ENCODE measurements around the gene CRYL1. TPM values are rescaled to one million over a fixed set of nuclear protein-coding genes. Genes with fewer than 3 reads are reported as not detected.

Gene CRYL1
- total RNA-seq, 2 experiments from 2014 or later, result 7.2 to 7.3 TPM

- POLR2A ChIA-PET, result no interaction called here
- CTCF ChIA-PET, result interaction anchor here (1.8 kb wide), 1 partner anchor 9 kb away, joined by 4 read pairs; no protein-coding TSS in a partner anchor
These were observed 93.8 kb downstream of the CRYL1 start for GRCh38 chr13:20431687-20432384.

GRCh38 chr13:20431080-20431479, 94.6 kb downstream of the CRYL1 start:
- POLR2A ChIA-PET, result no interaction called here
- CTCF ChIA-PET, result interaction anchor here (1.8 kb wide), 1 partner anchor 10 kb away, joined by 4 read pairs; no protein-coding TSS in a partner anchor

- POLR2A ChIA-PET, result no interaction called here
- CTCF ChIA-PET, result no interaction called here
These were observed 95.4 kb downstream of the CRYL1 start for GRCh38 chr13:20430296-20430695.

- CTCF ChIA-PET, result no interaction called here
- POLR2A ChIA-PET, result no interaction called here
These were observed 96.0 kb downstream of the CRYL1 start for GRCh38 chr13:20429682-20430081.

- CTCF ChIA-PET, result no interaction called here
These were observed 96.7 kb downstream of the CRYL1 start for GRCh38 chr13:20428666-20429644.

GRCh38 chr13:20426766-20427448, 98.8 kb downstream of the CRYL1 start:
- POLR2A ChIA-PET, result no interaction called here

More at GRCh38 chr13:20428666-20429644, 96.7 kb downstream of the CRYL1 start:
- POLR2A ChIA-PET, result no interaction called here

GRCh38 chr13:20425819-20426219, 99.8 kb downstream of the CRYL1 start:
- ChIA-PET CTCF (interaction anchor here (1.0 to 1.2 kb wide), 2 partner anchors 67 to 229 kb away, joined by 3 read pairs; no protein-coding TSS in a partner anchor), POLR2A (no interaction called here)

More at GRCh38 chr13:20426766-20427448, 98.8 kb downstream of the CRYL1 start:
- CTCF ChIA-PET, result interaction anchor here (1.2 kb wide), 1 partner anchor 230 kb away, joined by 3 read pairs; no protein-coding TSS in a partner anchor

GRCh38 chr13:20424949-20425348, 100.7 kb downstream of the CRYL1 start:
- POLR2A ChIA-PET, result no interaction called here
- CTCF ChIA-PET, result no interaction called here

- POLR2A ChIA-PET, result no interaction called here
- CTCF ChIA-PET, result no interaction called here
These were observed 101.2 kb downstream of the CRYL1 start for GRCh38 chr13:20424559-20424852.

- ChIA-PET CTCF (no interaction called here), POLR2A (no interaction called here)
These were observed 103.3 kb downstream of the CRYL1 start for GRCh38 chr13:20422362-20422761.

GRCh38 chr13:20420938-20421337, 104.7 kb downstream of the CRYL1 start:
- CTCF ChIA-PET, result interaction anchor here (1.6 kb wide), 1 partner anchor 224 kb away, joined by 6 read pairs; no protein-coding TSS in a partner anchor
- POLR2A ChIA-PET, result no interaction called here

GRCh38 chr13:20418953-20419352, 106.7 kb downstream of the CRYL1 start:
- CTCF ChIA-PET, result interaction anchor here (1.1 kb wide), 1 partner anchor 8 kb away, joined by 3 read pairs; no protein-coding TSS in a partner anchor

GRCh38 chr13:20416223-20416745, 109.4 kb downstream of the CRYL1 start:
- CTCF ChIA-PET, result no interaction called here
- POLR2A ChIA-PET, result no interaction called here

More at GRCh38 chr13:20418953-20419352, 106.7 kb downstream of the CRYL1 start:
- POLR2A ChIA-PET, result interaction anchor here (0.6 to 1.2 kb wide), 3 partner anchors 16 to 57 kb away, joined by 3 read pairs; no protein-coding TSS in a partner anchor

- POLR2A ChIA-PET, result no interaction called here
- CTCF ChIA-PET, result no interaction called here
These were observed 110.0 kb downstream of the CRYL1 start for GRCh38 chr13:20415694-20416107.

- POLR2A ChIA-PET, result no interaction called here
- CTCF ChIA-PET, result no interaction called here
These were observed 110.4 kb downstream of the CRYL1 start for GRCh38 chr13:20415306-20415679.

GRCh38 chr13:20414546-20415305, 110.9 kb downstream of the CRYL1 start:
- POLR2A ChIA-PET, result no interaction called here
- CTCF ChIA-PET, result no interaction called here

GRCh38 chr13:20412691-20413355, 112.8 kb downstream of the CRYL1 start:
- CTCF ChIA-PET, result interaction anchor here (1.7 kb wide), 1 partner anchor 216 kb away, joined by 6 read pairs; no protein-coding TSS in a partner anchor
- POLR2A ChIA-PET, result interaction anchor here (0.6 kb wide), 1 partner anchor 63 kb away, joined by 3 read pairs; no protein-coding TSS in a partner anchor

- ChIA-PET CTCF (interaction anchor here (1.3 to 1.7 kb wide), 2 partner anchors 8 to 215 kb away, joined by 3 to 6 read pairs; no protein-coding TSS in a partner anchor), POLR2A (no interaction called here)
These were observed 113.9 kb downstream of the CRYL1 start for GRCh38 chr13:20411638-20412342.

Data from activated CD8-positive, alpha-beta memory T cell treated with anti-CD3 and anti-CD28 coated beads for 36 hours (primary cell).